ENCODE data around the gene TPH2.

TPH2 gene

GRCh38 chr12:71958056-71958455 lies 19.4 kb downstream of the TPH2 start:
- no peak overlapping the region for H2AFZ ChIP-seq (ENCODE audit: low read length)
- TF ChIP-seq EZH2phosphoT487 (IDR thresholded peaks at IDR 0.05; ENCODE audit: borderline replicate concordance), result no peak
- TF ChIP-seq CTCF (conservative IDR thresholded peaks at IDR 0.05; ENCODE audit: low read length), result no peak
- H3K36me3 ChIP-seq (ENCODE audit: insufficient read depth, low read length), result no peaks in the 10 kb centered on the region
- no peak overlapping the region for H3K4me3 ChIP-seq (ENCODE audit: low read length, poor library complexity, severe bottlenecking)
- H3K4me1 ChIP-seq (ENCODE audit: insufficient read depth, low read length, poor library complexity, severe bottlenecking), result no peaks in the 10 kb centered on the region
- no peaks in the 10 kb centered on the region for H3F3A ChIP-seq (ENCODE audit: low read depth)
- H4K20me1 ChIP-seq (ENCODE audit: insufficient read depth, low read length, poor library complexity, severe bottlenecking), result no peaks in the 10 kb centered on the region
- no peak overlapping the region for H3K4me2 ChIP-seq (ENCODE audit: low read depth, low read length, poor library complexity, severe bottlenecking)
- H3K79me2 ChIP-seq (ENCODE audit: insufficient read depth, low read length), result no peaks in the 10 kb centered on the region
- H3K9ac ChIP-seq (ENCODE audit: low read depth, low read length, poor library complexity, severe bottlenecking), result no peak overlapping the region
- no peaks in the 10 kb centered on the region for H3K9me3 ChIP-seq (ENCODE audit: insufficient read depth, low read depth, low read length)
- no peaks in the 10 kb centered on the region for H3K9me2 ChIP-seq (replicated peaks; ENCODE audit: low read depth, low read length)
- H3K27me3 ChIP-seq (ENCODE audit: insufficient read depth, low read length, poor library complexity, severe bottlenecking), result peaks cover 3% of the 10 kb centered on the region

DNA sequence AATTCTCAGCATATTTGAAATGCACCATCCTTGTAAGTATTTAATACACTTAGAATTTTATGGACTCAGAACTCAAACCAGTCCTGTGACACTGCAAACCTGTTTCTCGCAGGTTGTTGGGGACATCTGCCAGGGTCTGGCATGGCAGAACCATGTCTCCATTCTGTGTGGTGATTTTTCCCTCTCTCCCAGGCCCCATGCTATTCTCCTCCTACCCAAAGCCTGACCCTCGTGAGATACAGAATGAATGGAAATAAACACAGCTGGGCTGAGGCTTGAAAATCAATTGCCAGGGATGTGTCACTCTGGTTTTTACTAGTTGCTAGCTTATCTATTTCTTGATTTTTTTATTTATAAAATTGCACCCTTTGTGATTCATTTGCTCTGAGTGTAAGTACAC lies 19.8 kb downstream of the TPH2 start:
- H3K4me1 ChIP-seq (ENCODE audit: insufficient read depth, low read length, poor library complexity, severe bottlenecking), result no peaks in the 10 kb centered on the region
- no peak overlapping the region for H3K4me3 ChIP-seq (ENCODE audit: low read length, poor library complexity, severe bottlenecking)
- no peak overlapping the region for H3K9ac ChIP-seq (ENCODE audit: low read depth, low read length, poor library complexity, severe bottlenecking)
- no peaks in the 10 kb centered on the region for H3F3A ChIP-seq (ENCODE audit: low read depth)
- H3K9me2 ChIP-seq (replicated peaks; ENCODE audit: low read depth, low read length), result no peaks in the 10 kb centered on the region
- no peak overlapping the region for H3K4me2 ChIP-seq (ENCODE audit: low read depth, low read length, poor library complexity, severe bottlenecking)
- H3K27me3 ChIP-seq (ENCODE audit: insufficient read depth, low read length, poor library complexity, severe bottlenecking), result peaks cover 3% of the 10 kb centered on the region
- no peaks in the 10 kb centered on the region for H3K36me3 ChIP-seq (ENCODE audit: insufficient read depth, low read length)
- H3K9me3 ChIP-seq (ENCODE audit: insufficient read depth, low read depth, low read length), result no peaks in the 10 kb centered on the region
- no peaks in the 10 kb centered on the region for H4K20me1 ChIP-seq (ENCODE audit: insufficient read depth, low read length, poor library complexity, severe bottlenecking)
- TF ChIP-seq CTCF (conservative IDR thresholded peaks at IDR 0.05; ENCODE audit: low read length) (no peak), EZH2phosphoT487 (IDR thresholded peaks at IDR 0.05; ENCODE audit: borderline replicate concordance) (no peak)
- H2AFZ ChIP-seq (ENCODE audit: low read length), result no peak overlapping the region
- H3K79me2 ChIP-seq (ENCODE audit: insufficient read depth, low read length), result no peaks in the 10 kb centered on the region

- H3K9ac ChIP-seq (ENCODE audit: low read depth, low read length, poor library complexity, severe bottlenecking), result no peak overlapping the region
- H3F3A ChIP-seq (ENCODE audit: low read depth), result no peaks in the 10 kb centered on the region
- H3K27me3 ChIP-seq (ENCODE audit: insufficient read depth, low read length, poor library complexity, severe bottlenecking), result peaks cover 3% of the 10 kb centered on the region
- H3K4me3 ChIP-seq (ENCODE audit: low read length, poor library complexity, severe bottlenecking), result no peak overlapping the region
- H3K9me2 ChIP-seq (replicated peaks; ENCODE audit: low read depth, low read length), result no peaks in the 10 kb centered on the region
- no peak for TF ChIP-seq EZH2phosphoT487 (IDR thresholded peaks at IDR 0.05; ENCODE audit: borderline replicate concordance)
- H2AFZ ChIP-seq (ENCODE audit: low read length), result no peak overlapping the region
- no peaks in the 10 kb centered on the region for H3K4me1 ChIP-seq (ENCODE audit: insufficient read depth, low read length, poor library complexity, severe bottlenecking)
- H3K36me3 ChIP-seq (ENCODE audit: insufficient read depth, low read length), result no peaks in the 10 kb centered on the region
- no peaks in the 10 kb centered on the region for H4K20me1 ChIP-seq (ENCODE audit: insufficient read depth, low read length, poor library complexity, severe bottlenecking)
- H3K79me2 ChIP-seq (ENCODE audit: insufficient read depth, low read length), result no peaks in the 10 kb centered on the region
- H3K9me3 ChIP-seq (ENCODE audit: insufficient read depth, low read depth, low read length), result no peaks in the 10 kb centered on the region
- no peak overlapping the region for H3K4me2 ChIP-seq (ENCODE audit: low read depth, low read length, poor library complexity, severe bottlenecking)
These were observed 20.4 kb downstream of the TPH2 start for GRCh38 chr12:71958993-71959578.

- no peaks in the 10 kb centered on the region for H4K20me1 ChIP-seq (ENCODE audit: insufficient read depth, low read length, poor library complexity, severe bottlenecking)
- H3K4me3 ChIP-seq (ENCODE audit: low read length, poor library complexity, severe bottlenecking), result no peak overlapping the region
- H3K79me2 ChIP-seq (ENCODE audit: insufficient read depth, low read length), result no peaks in the 10 kb centered on the region
- no peak overlapping the region for H2AFZ ChIP-seq (ENCODE audit: low read length)
- no peaks in the 10 kb centered on the region for H3K9me3 ChIP-seq (ENCODE audit: insufficient read depth, low read depth, low read length)
- no peak overlapping the region for H3K9ac ChIP-seq (ENCODE audit: low read depth, low read length, poor library complexity, severe bottlenecking)
- H3F3A ChIP-seq (ENCODE audit: low read depth), result no peaks in the 10 kb centered on the region
- no peaks in the 10 kb centered on the region for H3K27me3 ChIP-seq (ENCODE audit: insufficient read depth, low read length, poor library complexity, severe bottlenecking)
- H3K4me2 ChIP-seq (ENCODE audit: low read depth, low read length, poor library complexity, severe bottlenecking), result no peak overlapping the region
- no peaks in the 10 kb centered on the region for H3K4me1 ChIP-seq (ENCODE audit: insufficient read depth, low read length, poor library complexity, severe bottlenecking)
- H3K9me2 ChIP-seq (replicated peaks; ENCODE audit: low read depth, low read length), result no peaks in the 10 kb centered on the region
- no peaks in the 10 kb centered on the region for H3K36me3 ChIP-seq (ENCODE audit: insufficient read depth, low read length)
- TF ChIP-seq CTCF (conservative IDR thresholded peaks at IDR 0.05; ENCODE audit: low read length) (no peak), EZH2phosphoT487 (IDR thresholded peaks at IDR 0.05; ENCODE audit: borderline replicate concordance) (no peak)
These were observed 28.6 kb downstream of the TPH2 start for GRCh38 chr12:71967211-71967610.
